H1 (cell line): ENCODE measurements around the gene POGZ. TPM values are rescaled to one million over a fixed set of nuclear protein-coding genes. Genes with fewer than 3 reads are reported as not detected.

Experiments
- CTCF ChIA-PET: fragments of 300-600 bp; sonication (Branson Sonifier 250); formaldehyde crosslinking; loops from one replicate; lab custom pipeline; 2021; ENCODE audit not compliant: partially characterized antibody; lab: Charles Lee
- POLR2A ChIA-PET: fragments of 300-600 bp; sonication (Branson Sonifier 250); formaldehyde crosslinking; loops from one replicate; lab custom pipeline; 2021; ENCODE audit warnings: inconsistent platforms; ENCODE audit not compliant: partially characterized antibody; lab: Charles Lee
- DNase-seq, 2 experiments: peaks; one replicate each; pipeline versions ENCODE4 v3.0.0 to v3.0.0-alpha.2; 2010 to 2022; ENCODE audit warnings: low spot score in 2 of 2, low read depth in 1 of 2, mixed read lengths in 1 of 2
- FAIRE-seq: peaks from 2 replicates; lab custom pipeline; 2011; peaks lifted over from hg19 to GRCh38; lab: Jason Lieb, UNC
- H2AFZ ChIP-seq: 2 replicates; pipeline ENCODE4 v1.8.1; 2012; ENCODE audit warnings: low read length, inconsistent platforms
- H2AK5ac ChIP-seq: 2 replicates; pipeline ENCODE4 v1.6.1; 2013; ENCODE audit warnings: low read depth, low read length
- H2BK120ac ChIP-seq: replicated peaks from 2 replicates; pipeline ENCODE3; 2013; ENCODE audit warnings: low read depth, low read length, inconsistent platforms
- H2BK12ac ChIP-seq: 2 replicates; pipeline ENCODE4 v1.6.1; 2013; ENCODE audit warnings: low read depth, low read length
- H2BK15ac ChIP-seq: 2 replicates; pipeline ENCODE4 v1.6.1; 2013; ENCODE audit warnings: low read length
- H2BK20ac ChIP-seq: 2 replicates; pipeline ENCODE4 v1.6.1; 2013; ENCODE audit warnings: low read length
- H2BK5ac ChIP-seq: 2 replicates; pipeline ENCODE4 v1.6.1; 2013; ENCODE audit warnings: low read depth, low read length
- H3K14ac ChIP-seq: 2 replicates; pipeline ENCODE4 v1.6.1; 2013; ENCODE audit warnings: inconsistent platforms; ENCODE audit not compliant: insufficient read length
- H3K18ac ChIP-seq: 2 replicates; pipeline ENCODE4 v1.6.1; 2013; ENCODE audit warnings: low read length; ENCODE audit errors: extremely low read depth
- H3K23ac ChIP-seq: 2 replicates; pipeline ENCODE4 v1.6.1; 2013; ENCODE audit warnings: inconsistent platforms; ENCODE audit not compliant: insufficient read length
- H3K23me2 ChIP-seq: 2 replicates; pipeline ENCODE4 v1.6.1; 2013; ENCODE audit warnings: low read depth, low read length
- H3K27ac ChIP-seq: 2 replicates; pipeline ENCODE4 v1.6.1; 2011; ENCODE audit warnings: low read depth, low read length, inconsistent platforms
- H3K27me3 ChIP-seq, 4 experiments: replicated peaks in 1 of 4; 1 replicate in 1 of 4; 2 replicates in 3 of 4; pipeline versions ENCODE4 v1.6.1 to v1.8.1; 2011 to 2013; ENCODE audit warnings: low read length in 3 of 4, mild to moderate bottlenecking in 3 of 4, inconsistent platforms in 2 of 4, mixed read lengths in 2 of 4, moderate library complexity in 1 of 4; ENCODE audit not compliant: control insufficient read depth in 3 of 4, insufficient read depth in 3 of 4; ENCODE audit errors: extremely low read depth in 1 of 4
- H3K36me3 ChIP-seq, 4 experiments: 2 replicates each; pipeline versions ENCODE4 v1.6.1 to v1.8.1; 2011 to 2013; ENCODE audit warnings: mild to moderate bottlenecking in 4 of 4, low read length in 3 of 4, moderate library complexity in 2 of 4, control low read depth in 1 of 4, inconsistent platforms in 1 of 4; ENCODE audit not compliant: insufficient read depth in 4 of 4, control insufficient read depth in 2 of 4
- H3K4ac ChIP-seq: replicated peaks from 2 replicates; pipeline ENCODE3; 2013; ENCODE audit warnings: low read length, low read depth, mixed read lengths, inconsistent platforms; ENCODE audit not compliant: insufficient read length
- H3K4me1 ChIP-seq, 4 experiments: replicated peaks in 1 of 4; 1 replicate in 1 of 4; 2 replicates in 3 of 4; pipeline versions ENCODE4 v1.6.1 to v1.8.1; 2011 to 2013; ENCODE audit warnings: low read length in 3 of 4, inconsistent platforms in 2 of 4, mixed read lengths in 1 of 4; ENCODE audit not compliant: insufficient read depth in 4 of 4, control insufficient read depth in 3 of 4
- H3K4me2 ChIP-seq, 2 experiments: 2 replicates each; pipeline versions ENCODE4 v1.6.1 to v1.8.1; 2011 to 2013; ENCODE audit warnings: low read depth in 2 of 2, low read length in 2 of 2, control low read depth in 1 of 2, inconsistent platforms in 1 of 2, mild to moderate bottlenecking in 1 of 2; ENCODE audit not compliant: insufficient read depth in 1 of 2
- H3K4me3 ChIP-seq, 4 experiments: fragments of 200-600, 300-600 bp in 1 of 4; sonication (generic), shearing (Covaris generic), sonication (Bioruptor Twin) in 1 of 4; 2 replicates each; pipeline versions ENCODE4 v1.5.1 to v1.8.1; 2011 to 2016; ENCODE audit warnings: low read length in 4 of 4, low read depth in 3 of 4, control low read depth in 2 of 4, inconsistent platforms in 2 of 4, mild to moderate bottlenecking in 2 of 4, mixed read lengths in 1 of 4, moderate library complexity in 1 of 4; ENCODE audit not compliant: insufficient read depth in 2 of 4; ENCODE audit errors: extremely low read depth in 1 of 4
- H3K56ac ChIP-seq: replicated peaks from 2 replicates; pipeline ENCODE3; 2013; ENCODE audit warnings: low read depth, mild to moderate bottlenecking, mixed read lengths, low read length, inconsistent platforms; ENCODE audit not compliant: insufficient read length
- H3K79me1 ChIP-seq: 2 replicates; pipeline ENCODE4 v1.6.1; 2013; ENCODE audit warnings: low read depth, low read length, control low read depth
- H3K79me2 ChIP-seq, 2 experiments: 2 replicates each; pipeline versions ENCODE4 v1.6.1 to v1.8.1; 2012 to 2013; ENCODE audit warnings: low read length in 2 of 2, mild to moderate bottlenecking in 2 of 2, inconsistent platforms in 1 of 2; ENCODE audit not compliant: insufficient read depth in 2 of 2, control insufficient read depth in 1 of 2
- H3K9ac ChIP-seq, 4 experiments: replicated peaks in 1 of 4; 1 replicate in 1 of 4; 2 replicates in 3 of 4; pipeline versions ENCODE4 v1.6.1 to v1.8.1; 2011 to 2013; ENCODE audit warnings: low read depth in 3 of 4, low read length in 3 of 4, control low read depth in 2 of 4, mild to moderate bottlenecking in 2 of 4, moderate library complexity in 2 of 4, inconsistent platforms in 1 of 4; ENCODE audit errors: extremely low read depth in 1 of 4
- H3K9me3 ChIP-seq, 2 experiments: 2 replicates each; pipeline versions ENCODE4 v1.6.1 to v1.8.1; 2012 to 2013; ENCODE audit warnings: mild to moderate bottlenecking in 2 of 2, moderate library complexity in 2 of 2, control low read depth in 1 of 2, inconsistent platforms in 1 of 2, low read depth in 1 of 2, low read length in 1 of 2, mixed read lengths in 1 of 2; ENCODE audit not compliant: insufficient read depth in 2 of 2
- H4K20me1 ChIP-seq, 2 experiments: replicated peaks in 1 of 2; 2 replicates each; pipeline versions ENCODE3 to v1.8.1; 2011 to 2013; ENCODE audit warnings: inconsistent platforms in 2 of 2, low read length in 2 of 2, mild to moderate bottlenecking in 1 of 2; ENCODE audit not compliant: insufficient read depth in 2 of 2, control insufficient read depth in 1 of 2
- H4K5ac ChIP-seq: 2 replicates; pipeline ENCODE4 v1.6.1; 2013; ENCODE audit warnings: low read length, low read depth, mixed read lengths, inconsistent platforms; ENCODE audit not compliant: insufficient read length
- H4K8ac ChIP-seq: 2 replicates; pipeline ENCODE4 v1.8.0; 2013; ENCODE audit warnings: mild to moderate bottlenecking, moderate library complexity, low read length, inconsistent platforms; ENCODE audit not compliant: insufficient read depth; ENCODE audit errors: extremely low read depth
- H4K91ac ChIP-seq: replicated peaks from 2 replicates; pipeline ENCODE3; 2013; ENCODE audit warnings: low read length, mixed read lengths, inconsistent platforms; ENCODE audit not compliant: insufficient read length
- BACH1 ChIP-seq: IDR thresholded peaks from 2 replicates; pipeline ENCODE4 v1.6.1; 2012; ENCODE audit warnings: low read length, improper control_type of control experiment
- BCL11A ChIP-seq, 2 experiments: IDR thresholded peaks; one replicate each; pipeline ENCODE4 v1.6.1; 2011; ENCODE audit warnings: low read depth in 2 of 2, low read length in 2 of 2, mild to moderate bottlenecking in 2 of 2
- GABPA ChIP-seq: IDR thresholded peaks from 2 replicates; pipeline ENCODE4 v1.6.1; 2011; ENCODE audit warnings: mild to moderate bottlenecking, low read length, moderate library complexity, borderline replicate concordance; ENCODE audit not compliant: insufficient read depth
- HDAC6 ChIP-seq: IDR thresholded peaks from one replicate; pipeline ENCODE4 v1.7.1; 2012; ENCODE audit warnings: low read depth, mild to moderate bottlenecking, inconsistent platforms, low read length, moderate library complexity
- JUND ChIP-seq: IDR thresholded peaks from 2 replicates; pipeline ENCODE4 v1.6.1; 2011; ENCODE audit warnings: mild to moderate bottlenecking, improper control_type of control experiment, low read length
- RFX5 ChIP-seq: IDR thresholded peaks from 2 replicates; pipeline ENCODE4 v1.6.1; 2011; ENCODE audit warnings: low read depth, low read length, improper control_type of control experiment, borderline replicate concordance
- SIRT6 ChIP-seq: IDR thresholded peaks from one replicate; pipeline ENCODE4 v1.7.1; 2012; ENCODE audit warnings: low read length, inconsistent platforms
- TAF1 ChIP-seq: IDR thresholded peaks from 2 replicates; pipeline ENCODE4 v1.6.1; 2011; ENCODE audit warnings: mild to moderate bottlenecking, low read depth, low read length
- YY1 ChIP-seq: IDR thresholded peaks from 2 replicates; pipeline ENCODE4 v1.6.1; 2011; ENCODE audit warnings: low read depth, mild to moderate bottlenecking, low read length
- WGBS, 2 experiments: shearing (Covaris generic) in 1 of 2; methylation state at CpG; one replicate each; pipeline versions ENCODE4 v1.1.6 to v1.1.7; 2013 to 2015; ENCODE audit warnings: low lambda C conversion rate in 2 of 2, mixed read lengths in 2 of 2, inconsistent platforms in 1 of 2, low coverage in 1 of 2, missing lambda C conversion rate in 1 of 2; ENCODE audit not compliant: insufficient replicate concordance in 2 of 2, insufficient coverage in 1 of 2, insufficient read length in 1 of 2; ENCODE audit errors: extremely low coverage in 1 of 2, missing lambda C conversion rate in 1 of 2; 5-methylcytosine and 5-hydroxymethylcytosine counted together
- polyA plus RNA-seq, 7 experiments: library from polyadenylated mRNA; depleted of rRNA in 3 of 7; stranded (reverse) in 5 of 7; unstranded in 2 of 7; fragments of >200 nt in 5 of 7; fragments of 200-250 nt in 2 of 7; gene quantifications; 1 replicate in 5 of 7; 2 replicates in 1 of 7; 4 replicates in 1 of 7; pipeline versions ENCODE4 v1.2.1 to v1.2.3, GENCODE V29; 2011 to 2013; ENCODE audit warnings: missing spikeins in 2 of 7, mixed read lengths in 2 of 7
- total RNA-seq: library from RNA; stranded (reverse); fragmentation: NEBNext Ultra II Directional; extraction: Animal tissue kit (Norgen Biotek cat#: 25700); gene quantifications from 2 replicates; pipeline ENCODE4 v1.2.1, GENCODE V29; 2021
- TF ChIP-seq, protein P1 (sequence below), 3 experiments: IDR thresholded peaks; 1 replicate in 2 of 3; 2 replicates in 1 of 3; pipeline versions ENCODE4 v1.5.1 to v1.6.1; 2011; ENCODE audit warnings: low read length in 3 of 3, mild to moderate bottlenecking in 3 of 3, inconsistent platforms in 2 of 3, low read depth in 1 of 3, moderate library complexity in 1 of 3; ENCODE audit not compliant: insufficient read depth in 1 of 3; ENCODE audit errors: control extremely low read depth in 1 of 3
- TF ChIP-seq, protein P2 (sequence below): IDR thresholded peaks from 2 replicates; pipeline ENCODE4 v1.6.1; 2011; ENCODE audit warnings: low read depth, mild to moderate bottlenecking, low read length; ENCODE audit not compliant: insufficient read depth

The POGZ gene
- total and polyA plus RNA-seq, 2 of the 8 experiments (the other 6 are each of a cell fraction or from before 2014, with no cell fraction given): 66.4 to 105 TPM

DNA sequence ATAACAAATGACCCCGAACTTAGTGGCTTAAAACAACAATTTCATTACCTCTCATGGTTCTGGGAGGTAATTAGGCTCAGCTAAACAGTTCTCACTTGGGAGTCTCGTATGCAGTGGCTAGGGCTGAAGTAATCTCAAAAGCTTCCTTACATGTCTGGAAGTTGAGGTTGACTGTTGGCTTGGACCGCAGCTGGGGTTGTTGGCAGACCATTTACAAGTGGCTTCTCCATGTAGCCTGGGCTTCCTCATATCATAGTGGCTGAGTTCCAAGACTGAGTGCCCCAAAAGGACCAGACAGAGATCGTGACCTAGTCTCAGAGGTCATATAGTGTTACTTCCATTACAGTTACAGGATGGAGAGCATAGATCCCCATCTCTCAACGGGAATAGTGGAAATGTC lies 2.4 kb upstream of the POGZ start:
- Histone ChIP-seq H2BK15ac (no peak overlapping the region; the same call in 1 of the 2 replicates), H2BK120ac (no peak overlapping the region), H3K14ac (no peak overlapping the region), H3K79me2 (peaks cover 11 to 17% of the 10 kb centered on the region in 2 experiments), H3K4me2 (no peak overlapping the region), H3K23ac (no peak overlapping the region), H4K91ac (no peak overlapping the region), H3K4me1 (peaks cover 0 to 11% (median 2%) of the 10 kb centered on the region in 4 experiments; a peak in 3 of 7 replicates), H3K18ac (no peak overlapping the region), H4K8ac (no peak overlapping the region), H3K23me2 (peaks cover 3% of the 10 kb centered on the region; the same call in 1 of the 2 replicates), H3K36me3 (no peaks in the 10 kb centered on the region), H3K27me3 (no peaks in the 10 kb centered on the region; a peak in 2 of 7 replicates), H3K4ac (no peak overlapping the region), H2BK5ac (no peak overlapping the region), H3K79me1 (no peaks in the 10 kb centered on the region), H3K4me3 (no peak overlapping the region), H3K9me3 (no peaks in the 10 kb centered on the region), H2BK20ac (no peak overlapping the region), H2AK5ac (no peak overlapping the region), H3K56ac (no peak overlapping the region), H3K9ac (no peak overlapping the region), H2AFZ (no peak overlapping the region), H2BK12ac (no peak overlapping the region), H4K5ac (no peak overlapping the region), H3K27ac (no peak overlapping the region), H4K20me1 (peaks cover 2% of the 10 kb centered on the region in 2 experiments)
- 84% methylated on average over 5 of the region's 5 CpGs; no CpG with 5 or more reads in 1 of the 2 experiments for whole genome bisulfite sequencing, 2 experiments
- DNase-seq (no peak), FAIRE-seq (no peak)
- ChIA-PET CTCF (interaction anchor here (0.9 to 1.2 kb wide), 3 partner anchors 13 to 74 kb away, joined by 3 to 4 read pairs (median 4); no protein-coding TSS in a partner anchor), POLR2A (interaction anchor here (8.2 kb wide), 1 partner anchor 12 kb away, joined by 91 read pairs; no protein-coding TSS in a partner anchor)
- TF ChIP-seq YY1 (no peak), GABPA (no peak), HDAC6 (no peak), BCL11A (IDR thresholded peaks at IDR 0.05; ENCODE audit: low read depth in 2 of 2, low read length in 2 of 2) (no peak), RFX5 (no peak), SIRT6 (no peak), TAF1 (no peak), JUND (no peak), BACH1 (no peak)
- TF ChIP-seq, protein P1, sequence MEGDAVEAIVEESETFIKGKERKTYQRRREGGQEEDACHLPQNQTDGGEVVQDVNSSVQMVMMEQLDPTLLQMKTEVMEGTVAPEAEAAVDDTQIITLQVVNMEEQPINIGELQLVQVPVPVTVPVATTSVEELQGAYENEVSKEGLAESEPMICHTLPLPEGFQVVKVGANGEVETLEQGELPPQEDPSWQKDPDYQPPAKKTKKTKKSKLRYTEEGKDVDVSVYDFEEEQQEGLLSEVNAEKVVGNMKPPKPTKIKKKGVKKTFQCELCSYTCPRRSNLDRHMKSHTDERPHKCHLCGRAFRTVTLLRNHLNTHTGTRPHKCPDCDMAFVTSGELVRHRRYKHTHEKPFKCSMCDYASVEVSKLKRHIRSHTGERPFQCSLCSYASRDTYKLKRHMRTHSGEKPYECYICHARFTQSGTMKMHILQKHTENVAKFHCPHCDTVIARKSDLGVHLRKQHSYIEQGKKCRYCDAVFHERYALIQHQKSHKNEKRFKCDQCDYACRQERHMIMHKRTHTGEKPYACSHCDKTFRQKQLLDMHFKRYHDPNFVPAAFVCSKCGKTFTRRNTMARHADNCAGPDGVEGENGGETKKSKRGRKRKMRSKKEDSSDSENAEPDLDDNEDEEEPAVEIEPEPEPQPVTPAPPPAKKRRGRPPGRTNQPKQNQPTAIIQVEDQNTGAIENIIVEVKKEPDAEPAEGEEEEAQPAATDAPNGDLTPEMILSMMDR (IDR thresholded peaks at IDR 0.05; ENCODE audit: control extremely low read depth in 1 of 3, insufficient read depth in 1 of 3, low read depth in 1 of 3, low read length in 3 of 3): no peak
- TF ChIP-seq, protein P2, sequence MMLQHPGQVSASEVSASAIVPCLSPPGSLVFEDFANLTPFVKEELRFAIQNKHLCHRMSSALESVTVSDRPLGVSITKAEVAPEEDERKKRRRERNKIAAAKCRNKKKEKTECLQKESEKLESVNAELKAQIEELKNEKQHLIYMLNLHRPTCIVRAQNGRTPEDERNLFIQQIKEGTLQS: no peak
